Fibroblast of pulmonary artery (primary cell): ENCODE results near the gene CELSR2.

Source experiments
- DNase-seq: peaks from one replicate; pipeline ENCODE4 v3.0.0-alpha.2; 2010; ENCODE audit warnings: low read depth
- H3K4me3 ChIP-seq: replicated peaks from 2 replicates; pipeline ENCODE4 v1.5.1; 2011; ENCODE audit warnings: low read depth, mild to moderate bottlenecking, control low read depth, low read length, moderate library complexity
- TF ChIP-seq, protein P1 (sequence below): IDR thresholded peaks from 2 replicates; pipeline ENCODE4 v1.5.1; 2011; ENCODE audit warnings: mild to moderate bottlenecking, control low read depth, low read length, inconsistent platforms; ENCODE audit errors: missing control alignments

The CELSR2 gene

DNA sequence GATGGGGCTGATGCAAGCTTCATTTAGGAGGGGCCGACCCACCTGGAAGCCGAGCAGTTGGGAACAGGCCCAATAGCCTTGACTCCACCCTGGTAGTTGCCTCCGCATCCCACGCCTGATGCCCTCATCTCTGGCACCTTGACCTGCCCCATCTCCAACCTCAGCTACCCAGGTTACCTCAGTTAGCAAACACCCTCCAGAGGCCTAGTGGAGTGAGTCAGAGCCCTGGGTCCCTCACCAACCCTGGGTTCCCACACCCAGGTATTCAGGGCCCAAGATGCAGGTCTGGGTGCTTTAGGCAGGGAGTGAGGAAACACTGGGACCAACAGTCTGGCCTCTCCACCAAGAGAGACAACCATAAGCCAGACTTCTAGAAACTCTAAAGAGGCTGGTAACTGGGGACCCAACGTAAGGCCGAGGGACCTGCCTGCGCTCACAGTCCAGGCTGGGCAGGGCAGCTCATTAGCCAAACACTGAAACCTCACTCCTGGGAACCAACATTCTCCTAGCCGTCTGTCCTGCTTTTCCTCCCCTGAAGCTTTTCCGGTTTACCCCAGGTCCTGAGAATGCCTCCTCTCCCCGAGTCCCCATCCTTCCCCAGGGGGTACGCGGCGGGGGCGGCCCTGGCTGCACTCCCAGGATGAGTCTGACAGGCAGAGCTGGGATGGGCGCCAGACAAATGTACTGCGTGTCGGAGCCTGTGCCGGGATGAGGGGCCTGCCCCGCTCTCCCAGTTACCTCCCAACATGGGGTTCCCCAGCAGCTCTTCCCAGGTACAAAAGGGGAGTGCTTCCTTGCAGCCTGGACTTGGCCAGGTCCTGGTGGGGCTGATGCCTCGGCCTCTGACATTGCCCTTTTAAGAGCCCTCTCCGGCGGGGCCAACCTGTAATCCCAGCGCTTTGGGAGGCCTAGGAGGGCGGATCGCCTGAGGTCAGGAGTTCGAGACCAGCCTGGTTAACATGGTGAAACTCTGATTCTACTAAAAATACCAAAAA lies 8.9 kb upstream of the CELSR2 start:
- TF ChIP-seq, protein P1, sequence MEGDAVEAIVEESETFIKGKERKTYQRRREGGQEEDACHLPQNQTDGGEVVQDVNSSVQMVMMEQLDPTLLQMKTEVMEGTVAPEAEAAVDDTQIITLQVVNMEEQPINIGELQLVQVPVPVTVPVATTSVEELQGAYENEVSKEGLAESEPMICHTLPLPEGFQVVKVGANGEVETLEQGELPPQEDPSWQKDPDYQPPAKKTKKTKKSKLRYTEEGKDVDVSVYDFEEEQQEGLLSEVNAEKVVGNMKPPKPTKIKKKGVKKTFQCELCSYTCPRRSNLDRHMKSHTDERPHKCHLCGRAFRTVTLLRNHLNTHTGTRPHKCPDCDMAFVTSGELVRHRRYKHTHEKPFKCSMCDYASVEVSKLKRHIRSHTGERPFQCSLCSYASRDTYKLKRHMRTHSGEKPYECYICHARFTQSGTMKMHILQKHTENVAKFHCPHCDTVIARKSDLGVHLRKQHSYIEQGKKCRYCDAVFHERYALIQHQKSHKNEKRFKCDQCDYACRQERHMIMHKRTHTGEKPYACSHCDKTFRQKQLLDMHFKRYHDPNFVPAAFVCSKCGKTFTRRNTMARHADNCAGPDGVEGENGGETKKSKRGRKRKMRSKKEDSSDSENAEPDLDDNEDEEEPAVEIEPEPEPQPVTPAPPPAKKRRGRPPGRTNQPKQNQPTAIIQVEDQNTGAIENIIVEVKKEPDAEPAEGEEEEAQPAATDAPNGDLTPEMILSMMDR = no peak
- DNase-seq = peak; percentile 56
- no peak overlapping the region for H3K4me3 ChIP-seq

DNA sequence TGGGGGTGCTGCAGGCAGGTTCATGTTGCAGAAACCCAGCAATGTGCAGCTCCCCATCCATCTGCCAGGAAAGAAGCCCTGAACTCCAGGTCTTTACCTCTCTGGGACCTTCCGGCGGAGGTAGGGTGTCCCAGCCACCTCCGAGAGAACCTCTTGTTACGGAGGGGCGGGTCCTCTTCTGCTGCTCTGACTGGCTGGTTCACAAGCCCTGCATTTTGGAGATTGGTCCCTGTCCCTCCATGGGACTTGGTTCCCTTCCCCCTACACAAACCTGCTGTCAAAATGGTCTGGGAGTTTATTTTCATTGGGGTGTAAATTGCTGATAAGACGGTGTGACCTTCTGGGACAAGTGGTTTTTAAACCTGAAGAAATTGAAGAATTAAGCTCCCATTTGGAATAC lies 8.0 kb upstream of the CELSR2 start:
- DNase-seq = no peak
- TF ChIP-seq, protein P1 = no peak
- H3K4me3 ChIP-seq = no peak overlapping the region

DNA sequence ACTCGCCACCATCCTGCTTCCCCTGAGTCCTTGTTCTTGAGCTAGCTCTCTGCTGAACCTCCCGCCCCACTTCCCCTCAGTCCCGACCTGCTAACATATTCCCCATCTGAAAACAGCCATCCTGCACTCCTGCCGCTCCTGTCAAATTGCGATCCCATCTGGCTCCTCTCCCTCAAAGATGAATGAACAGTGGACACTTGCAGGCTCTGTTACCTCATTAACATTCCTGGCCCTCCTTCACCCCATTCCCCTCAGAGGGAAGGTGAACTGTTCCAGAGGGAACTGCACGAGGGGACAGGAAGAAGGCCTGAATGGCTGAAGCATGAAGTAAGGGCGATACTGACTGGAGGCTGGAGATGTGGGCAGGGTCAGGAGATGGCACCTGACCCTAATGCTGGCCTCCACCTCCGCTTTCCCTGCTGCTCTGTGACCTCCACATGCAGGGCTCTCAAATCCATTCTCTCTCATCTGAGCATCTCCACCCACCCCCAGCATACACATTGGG lies 7.4 kb upstream of the CELSR2 start:
- TF ChIP-seq, protein P1 = no peak
- no peak for DNase-seq
- H3K4me3 ChIP-seq = no peak overlapping the region

DNA sequence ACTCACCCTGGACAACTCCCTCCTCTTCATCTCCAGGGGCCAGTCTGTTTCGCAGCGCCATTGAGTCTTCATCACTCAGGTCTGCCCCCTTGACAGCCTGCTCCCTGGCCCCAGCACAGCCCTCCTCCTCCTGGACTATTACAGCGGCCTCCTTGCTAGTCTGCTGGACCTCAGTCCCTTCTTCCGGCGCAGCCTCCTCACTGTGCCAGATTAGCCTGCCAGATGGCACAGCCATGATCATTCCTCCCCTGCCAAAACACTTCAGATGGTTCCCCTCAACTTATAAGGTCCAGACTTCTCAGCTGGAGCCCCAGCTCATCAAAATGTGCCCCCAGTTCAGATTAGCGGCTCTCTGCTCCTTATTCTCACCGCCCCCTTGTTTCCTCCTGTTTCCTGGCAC lies 7.0 kb upstream of the CELSR2 start:
- DNase-seq = peak; percentile 47
- no peak overlapping the region for H3K4me3 ChIP-seq
- TF ChIP-seq, protein P1 = no peak

DNA sequence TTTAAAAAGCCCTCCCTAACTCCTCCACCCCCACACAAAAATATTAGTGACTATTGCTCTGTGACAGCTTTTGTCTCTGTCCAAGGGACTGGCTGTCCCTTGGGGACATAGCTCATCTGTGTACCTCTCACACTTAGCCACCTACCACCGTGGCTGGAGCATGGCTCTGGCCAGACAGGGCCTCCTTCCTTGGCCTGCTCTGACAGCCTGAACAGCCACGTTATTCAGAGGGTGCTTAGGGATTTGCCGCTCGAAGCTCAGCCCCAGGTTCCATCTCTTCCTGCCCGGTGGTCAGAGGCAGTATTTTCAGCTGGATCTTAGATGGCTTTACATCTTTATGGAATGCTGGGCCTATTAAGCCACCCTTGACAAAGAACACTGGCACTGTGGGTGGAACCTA lies 6.1 kb upstream of the CELSR2 start:
- no peak overlapping the region for H3K4me3 ChIP-seq
- DNase-seq = no peak
- TF ChIP-seq, protein P1 = no peak

DNA sequence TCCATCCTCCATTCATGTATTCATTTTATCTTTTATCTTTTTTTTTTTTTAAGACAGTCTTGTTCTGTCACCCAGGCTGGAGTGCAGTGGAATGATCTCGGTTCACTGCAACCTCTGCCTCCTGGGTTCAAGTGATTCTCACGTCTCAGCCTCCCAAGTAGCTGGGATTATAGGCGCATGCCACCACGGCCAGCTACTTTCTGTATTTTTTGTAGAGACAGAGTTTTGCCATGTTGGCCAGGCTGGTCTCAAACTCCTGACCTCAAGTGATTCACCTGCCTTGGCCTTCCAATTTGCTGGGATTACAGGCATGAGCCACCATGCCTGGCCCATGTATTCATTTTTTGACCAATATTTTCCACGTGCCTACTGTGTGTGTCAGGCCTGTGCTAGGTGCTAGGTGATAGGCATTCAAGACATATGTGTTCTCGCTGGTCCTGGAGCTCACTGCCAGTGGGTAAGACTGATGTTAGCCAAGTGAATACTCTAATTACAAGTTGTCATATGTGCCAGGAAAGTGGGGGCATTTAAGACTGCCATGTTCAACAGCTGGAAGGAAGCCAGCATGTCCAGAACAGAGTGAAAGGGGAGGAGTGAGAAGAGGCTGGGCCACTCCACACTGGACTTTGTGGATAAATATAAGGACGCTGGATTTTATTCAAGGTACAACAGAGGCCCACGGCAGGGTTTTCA lies 5.3 kb upstream of the CELSR2 start:
- TF ChIP-seq, protein P1 = no peak
- DNase-seq = no peak
- H3K4me3 ChIP-seq = no peak overlapping the region
